Measurements from ENCODE around the gene MICA.
"Not testable (repeated sequence)": the region's sequence is repeated elsewhere in the genome, so short reads cannot be mapped to it uniquely, and the experiment has no call there.

- TF ChIP-seq CTCF (IDR thresholded peaks at IDR 0.05; ENCODE audit: poor library complexity); EZH2phosphoT487 (IDR thresholded peaks at IDR 0.05; ENCODE audit: low read depth, severe bottlenecking, unreplicated experiment): not testable (repeated sequence)
Observed at GRCh38 chr6:31414148-31414770, 10.9 kb downstream of the MICA start.
